ENCODE data around the gene HPGDS.
"Not testable (repeated sequence)": the region's sequence is repeated elsewhere in the genome, so short reads cannot be mapped to it uniquely, and the experiment has no call there.

The HPGDS gene

DNA sequence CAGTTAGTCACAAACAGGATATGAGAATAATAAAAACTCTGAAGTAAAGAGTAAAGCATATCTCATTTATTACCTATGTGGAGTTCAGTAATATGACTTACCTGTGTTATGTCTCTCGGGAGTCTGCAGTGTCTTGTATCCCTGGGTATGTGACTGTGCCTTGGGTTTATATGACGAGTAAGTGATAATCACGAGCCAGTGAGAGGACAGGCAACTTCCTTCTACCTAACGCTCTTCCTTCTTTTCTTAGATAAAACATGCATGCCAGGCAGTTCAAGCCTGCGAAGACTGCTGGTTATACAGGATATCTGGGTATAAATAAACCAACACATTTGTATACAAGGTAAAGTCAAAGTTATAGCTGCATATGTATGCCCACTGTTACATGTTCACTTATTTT lies at the start of gene HPGDS:
Gene HPGDS, minus strand, starts transcription at position 143 of the 400 bp plus-strand sequence. CDS start 8,207 bp downstream, outside the sequence.
- no peak for DNase-seq (ENCODE audit: low read depth)

DNA sequence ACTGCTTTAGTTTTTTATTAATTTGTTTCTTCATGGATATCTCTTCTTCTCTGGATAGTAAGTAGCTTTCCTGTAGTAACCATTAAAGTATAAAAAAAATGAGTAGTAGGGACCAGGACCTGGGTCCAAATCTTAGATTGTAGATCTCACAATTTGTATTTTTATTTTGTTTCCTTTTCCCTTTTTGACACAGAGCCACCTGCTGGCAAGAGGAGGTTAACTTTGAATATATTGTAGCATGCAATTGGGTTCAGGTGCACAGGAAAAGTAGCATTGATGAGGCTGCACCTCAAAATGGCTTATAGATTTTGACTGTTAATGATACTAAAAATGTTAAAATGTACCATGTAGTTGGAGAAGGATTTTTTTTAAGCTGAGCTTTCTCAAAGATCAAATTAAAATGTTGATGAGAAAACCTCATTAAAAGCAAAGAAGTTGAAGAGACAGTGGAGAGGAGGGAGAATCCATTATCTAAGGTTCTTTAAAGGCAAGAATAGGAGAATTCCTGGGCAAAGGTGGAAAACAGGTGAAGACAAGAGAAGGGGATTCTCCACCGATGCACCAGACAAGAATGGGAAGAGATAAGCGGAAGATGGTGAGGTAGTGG lies 48.3 kb upstream of the HPGDS start:
- no peak for DNase-seq (ENCODE audit: low read depth)

DNA sequence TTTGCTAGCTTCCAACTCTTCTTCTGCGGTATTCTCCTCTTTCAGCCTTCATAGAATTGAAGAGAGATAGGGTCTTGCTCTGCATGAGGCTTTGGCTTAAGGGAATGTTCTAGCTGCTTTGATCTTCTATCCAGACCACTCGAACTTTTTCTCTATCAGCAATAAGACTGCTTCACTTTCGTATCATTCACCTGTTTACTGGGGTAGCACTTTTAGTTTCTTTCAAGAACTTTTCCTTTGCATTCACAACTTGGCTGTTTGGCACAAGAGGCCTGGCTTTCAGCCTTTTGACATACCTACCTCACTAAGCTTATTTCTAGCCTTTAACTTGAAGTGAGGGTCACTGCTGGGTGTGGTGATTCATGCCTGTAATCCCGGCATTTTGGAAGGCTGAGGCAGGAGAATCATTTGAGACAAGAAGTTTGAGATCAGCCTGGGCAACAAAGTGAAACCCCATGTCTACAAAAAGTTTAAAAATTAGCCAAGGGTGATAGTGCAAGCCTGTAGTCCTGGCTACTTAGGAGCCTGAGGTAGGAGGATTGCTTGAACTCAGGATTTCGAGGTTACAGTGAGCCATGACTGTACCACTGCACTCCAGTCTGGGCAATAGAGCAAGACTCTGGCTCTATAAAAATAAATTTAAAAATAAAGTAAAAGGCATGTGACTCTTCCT lies 47.1 kb upstream of the HPGDS start:
- no peak for DNase-seq (ENCODE audit: low read depth)

DNA sequence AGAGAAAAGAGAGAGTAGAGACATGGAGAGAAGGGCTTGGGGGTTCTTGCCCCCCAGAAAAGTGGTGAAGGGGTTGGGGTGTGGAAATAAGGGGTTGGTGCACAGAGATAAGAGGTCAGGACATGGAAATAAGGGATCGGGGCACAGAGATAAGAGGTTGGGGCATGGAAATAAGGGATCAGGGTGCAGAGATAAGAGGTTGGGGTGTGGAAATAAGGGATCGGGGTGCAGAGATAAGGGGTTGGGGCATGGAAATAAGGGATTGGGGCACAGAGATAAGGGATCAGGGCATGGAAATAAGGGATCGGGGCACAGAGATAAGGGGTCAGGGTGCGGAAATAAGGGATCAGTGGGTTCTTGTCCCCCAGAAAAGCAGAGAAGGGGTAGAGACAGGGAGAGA lies 45.3 kb upstream of the HPGDS start:
- DNase-seq (ENCODE audit: low read depth) = not testable (repeated sequence)

DNA sequence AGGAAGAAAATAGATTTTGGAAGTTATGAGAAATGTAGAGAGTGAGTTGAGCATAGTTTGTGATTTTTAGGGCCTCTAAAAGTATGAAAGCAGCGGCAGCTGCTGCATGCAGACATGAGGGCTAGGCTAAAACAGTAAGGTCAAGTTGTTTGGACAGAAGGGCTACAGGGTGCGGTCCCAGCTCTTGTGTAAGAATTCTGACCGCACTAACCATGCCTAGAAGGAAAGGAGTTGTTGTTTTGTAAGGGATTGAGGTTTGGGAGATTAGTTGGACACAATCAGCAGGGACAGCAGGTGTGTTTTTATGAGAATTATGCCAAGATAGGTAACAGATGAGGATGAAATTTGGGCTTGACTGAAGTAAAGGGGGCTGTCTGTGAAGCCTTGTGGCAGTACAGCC lies 42.8 kb upstream of the HPGDS start:
- not testable (repeated sequence) for DNase-seq (ENCODE audit: low read depth)

DNA sequence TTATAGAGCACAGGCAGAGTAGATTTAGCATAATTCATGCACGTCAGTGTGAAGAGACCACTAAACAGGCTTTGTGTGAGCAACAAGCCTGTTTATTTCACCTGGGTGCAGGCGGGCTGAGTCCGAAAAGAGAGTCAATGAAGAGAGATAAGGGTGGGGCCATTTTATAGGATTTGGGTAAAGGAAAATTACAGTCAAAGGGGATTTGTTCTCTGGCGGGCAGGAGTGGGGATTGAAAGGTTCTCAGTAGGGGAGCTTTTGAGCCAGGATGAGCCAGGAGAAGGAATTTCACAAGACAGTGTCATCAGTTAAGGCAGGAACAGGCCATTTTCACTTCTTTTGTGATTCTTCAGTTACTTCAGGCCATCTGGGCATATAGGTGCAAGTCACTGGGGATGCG lies 40.3 kb upstream of the HPGDS start:
- DNase-seq (ENCODE audit: low read depth) = not testable (repeated sequence)

DNA sequence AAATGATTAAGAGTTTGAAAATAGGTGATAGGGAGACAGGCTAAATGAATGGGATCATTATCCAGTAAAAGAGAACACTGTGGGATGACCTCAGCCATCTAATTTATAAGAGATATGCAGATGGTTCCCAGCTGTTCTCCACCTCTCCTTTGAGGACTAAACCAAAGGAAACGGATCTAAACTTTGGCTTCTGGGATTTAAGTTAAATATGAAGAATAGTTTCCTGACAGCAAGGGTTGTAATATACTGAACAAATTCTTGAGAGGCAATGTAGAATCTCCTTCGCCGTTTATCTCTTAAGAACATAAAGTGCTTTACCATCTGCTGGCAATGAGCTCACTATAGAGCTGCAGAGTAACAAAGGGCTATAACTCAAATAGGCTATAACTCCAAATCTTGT lies 35.4 kb upstream of the HPGDS start:
- DNase-seq (ENCODE audit: low read depth) = no peak

DNA sequence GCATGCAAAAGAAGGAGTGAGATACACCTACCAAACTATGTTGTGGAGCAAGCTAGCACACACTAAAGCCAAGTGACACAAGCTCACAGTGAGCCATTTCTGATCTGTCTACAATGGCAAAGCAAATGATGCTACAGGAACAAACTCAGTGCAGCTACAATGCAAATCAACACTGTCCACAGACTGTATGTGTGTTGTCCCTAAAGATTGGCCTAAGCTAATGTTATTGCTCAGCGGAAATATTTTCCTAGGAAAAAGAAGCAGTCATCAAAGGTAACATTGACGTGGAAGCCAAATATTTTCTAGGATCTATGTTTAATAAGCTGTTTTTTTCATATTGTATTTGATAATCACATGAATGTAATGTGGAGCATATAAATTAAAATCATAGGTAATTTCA lies 34.7 kb upstream of the HPGDS start:
- no peak for DNase-seq (ENCODE audit: low read depth)

DNA sequence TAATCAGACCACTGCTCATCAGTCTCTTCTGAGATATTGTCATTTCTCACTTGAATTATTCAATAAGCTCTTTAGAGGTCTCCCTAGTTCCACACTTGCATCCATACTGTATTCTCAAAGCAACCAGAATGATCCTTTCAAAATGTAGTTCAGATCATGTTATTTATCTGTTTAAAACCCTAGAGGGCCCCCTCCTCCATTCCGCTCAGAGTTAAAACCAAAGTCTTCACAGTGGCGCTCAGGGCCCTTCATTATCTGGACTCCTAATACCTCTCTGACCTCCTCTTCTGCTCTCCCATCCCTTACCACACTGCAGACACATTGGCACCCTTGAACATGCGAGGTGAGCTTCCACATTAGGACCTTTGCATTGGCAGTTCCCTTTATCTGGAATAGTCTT lies 32.7 kb upstream of the HPGDS start:
- DNase-seq (ENCODE audit: low read depth) = no peak

DNA sequence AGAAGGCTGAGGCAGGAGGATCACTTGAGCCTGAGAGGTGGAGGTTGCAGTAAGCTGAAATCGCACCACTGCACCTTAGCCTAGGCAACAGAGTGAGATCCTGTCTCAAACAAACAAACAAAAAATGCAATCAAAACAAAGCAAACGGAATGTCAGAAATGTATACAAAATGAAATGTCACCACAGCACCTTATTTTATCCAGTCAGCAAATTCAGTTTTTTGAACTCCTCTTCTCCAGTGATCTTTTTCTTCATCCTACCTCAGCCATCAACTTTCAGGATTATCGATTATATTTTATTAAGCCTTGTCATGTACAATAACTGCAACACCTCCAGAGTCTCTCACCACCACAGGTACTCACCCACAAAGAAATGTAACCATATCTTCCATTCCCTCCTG lies 31.1 kb upstream of the HPGDS start:
- no peak for DNase-seq (ENCODE audit: low read depth)

DNA sequence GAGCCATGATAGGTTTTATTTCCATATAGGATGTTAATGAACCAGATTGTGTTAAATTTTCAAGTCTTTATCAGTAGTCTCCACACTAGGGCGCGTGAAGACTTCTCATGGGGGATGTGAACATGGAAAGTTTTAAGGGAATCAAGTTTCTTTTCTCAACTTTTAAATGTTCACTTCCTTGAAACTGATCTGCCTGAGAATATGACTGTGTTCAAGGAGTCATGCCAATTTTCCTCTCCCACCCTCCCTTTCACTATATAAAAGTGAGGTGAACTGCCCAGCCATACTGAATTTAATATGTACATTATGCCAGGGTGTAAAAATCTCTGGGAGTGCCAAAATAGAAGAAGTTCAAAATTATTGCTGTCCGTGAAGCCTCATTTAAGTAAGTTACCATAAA lies 30.4 kb upstream of the HPGDS start:
- DNase-seq (ENCODE audit: low read depth) = no peak

DNA sequence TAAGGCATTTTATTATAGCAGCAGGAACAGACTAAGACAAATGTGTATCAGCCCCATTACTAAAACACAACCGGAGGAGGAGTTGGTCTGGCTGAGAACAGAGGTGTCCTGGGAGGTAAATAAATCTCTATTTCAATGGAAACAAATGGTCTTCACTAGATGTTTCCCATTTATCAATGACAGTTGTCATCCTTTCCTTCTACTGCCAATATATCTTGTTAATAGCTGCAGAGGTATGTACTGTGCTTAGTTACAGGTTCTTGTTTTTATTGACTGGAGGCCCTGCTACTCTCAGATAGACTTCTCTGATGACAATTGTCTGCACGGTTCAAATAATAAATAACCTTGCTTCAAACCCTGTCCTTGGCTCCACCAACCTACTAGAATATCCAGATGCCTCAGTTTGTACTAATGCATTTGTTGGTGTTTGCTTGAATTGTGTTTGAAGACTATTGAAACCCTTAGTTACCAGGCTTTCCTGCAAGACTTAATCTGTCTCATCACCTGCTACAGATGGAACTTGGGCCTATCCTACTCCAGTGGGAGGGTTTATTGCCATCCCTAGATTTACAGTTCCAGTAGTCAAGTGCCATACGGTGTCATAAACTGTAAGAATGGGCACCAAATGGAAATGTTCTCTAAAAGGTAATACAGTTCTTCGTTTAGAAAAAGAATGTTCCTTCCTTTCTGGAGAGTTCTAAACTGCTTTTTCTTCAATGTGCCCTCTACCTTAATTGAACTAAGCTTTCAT lies 29.8 kb upstream of the HPGDS start:
- DNase-seq (ENCODE audit: low read depth) = no peak

DNA sequence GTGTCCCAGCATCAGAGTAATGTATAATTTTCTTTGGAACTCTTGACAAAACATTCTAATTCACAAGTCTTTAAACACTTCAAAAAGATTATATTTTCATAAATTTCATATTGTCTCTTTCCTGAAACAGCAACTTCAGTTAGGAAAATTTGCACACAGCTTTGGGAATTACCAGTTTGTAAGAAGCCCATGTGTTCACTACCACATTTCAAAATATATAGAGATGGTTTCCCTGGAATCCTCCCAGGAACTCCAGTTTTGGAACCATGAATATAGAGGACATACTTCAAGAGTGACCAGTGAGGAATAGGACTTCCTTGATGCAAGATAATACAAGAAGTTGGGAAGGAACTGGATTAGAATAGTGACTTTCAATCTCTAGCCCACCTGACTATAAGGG lies 28.7 kb upstream of the HPGDS start:
- DNase-seq (ENCODE audit: low read depth) = peak; percentile 3

DNA sequence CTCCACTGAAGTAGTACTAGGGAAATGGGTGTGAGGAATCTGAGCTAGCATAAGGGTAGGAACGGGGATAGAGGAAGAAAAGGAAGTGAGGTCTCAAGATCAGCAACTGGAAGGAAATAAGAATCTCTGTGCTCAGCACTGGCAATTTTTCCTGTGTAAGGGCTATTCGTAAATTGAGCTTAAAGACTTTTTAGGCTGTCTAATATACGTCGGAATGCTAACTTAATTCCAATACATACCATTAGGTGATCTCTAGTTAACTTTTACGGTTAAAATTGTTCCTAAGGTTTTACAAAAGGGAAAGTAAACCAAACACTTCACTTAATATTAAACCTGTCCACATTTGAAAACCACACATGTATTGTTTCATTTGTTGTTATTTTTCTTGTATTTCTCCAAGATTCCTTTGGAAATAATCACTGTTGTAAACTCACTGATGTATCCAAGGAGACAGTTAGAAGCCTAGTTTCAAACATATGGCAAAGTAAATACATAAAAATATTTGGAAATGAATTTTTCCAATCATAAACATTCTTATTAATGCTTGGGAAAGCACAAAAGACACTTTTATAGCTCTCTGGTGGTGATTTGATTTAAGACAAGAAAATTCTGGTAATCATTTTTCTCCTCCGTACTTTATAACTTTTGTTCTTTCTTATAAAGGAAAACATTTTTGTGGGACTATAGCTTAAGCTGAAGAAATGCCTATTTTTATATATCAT lies 28.1 kb upstream of the HPGDS start:
- no peak for DNase-seq (ENCODE audit: low read depth)

DNA sequence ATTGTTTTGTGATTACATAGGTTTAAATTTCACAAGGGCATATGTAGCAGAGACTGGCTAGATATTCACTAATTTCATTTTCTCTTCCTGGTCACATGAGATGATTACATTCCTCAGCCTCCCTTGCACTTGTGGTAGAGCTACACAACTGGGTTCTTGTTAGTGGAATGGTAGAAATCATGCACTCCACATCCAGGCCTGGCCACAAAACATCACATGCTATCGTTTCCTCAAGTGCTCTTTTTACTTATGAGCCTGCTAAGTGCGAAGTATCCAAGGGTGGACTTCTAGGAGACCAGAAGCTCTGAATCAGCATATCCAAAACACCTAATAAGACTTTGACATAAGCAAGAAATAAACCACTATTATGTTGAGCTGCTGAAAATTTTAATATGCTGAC lies 26.4 kb upstream of the HPGDS start:
- no peak for DNase-seq (ENCODE audit: low read depth)

DNA sequence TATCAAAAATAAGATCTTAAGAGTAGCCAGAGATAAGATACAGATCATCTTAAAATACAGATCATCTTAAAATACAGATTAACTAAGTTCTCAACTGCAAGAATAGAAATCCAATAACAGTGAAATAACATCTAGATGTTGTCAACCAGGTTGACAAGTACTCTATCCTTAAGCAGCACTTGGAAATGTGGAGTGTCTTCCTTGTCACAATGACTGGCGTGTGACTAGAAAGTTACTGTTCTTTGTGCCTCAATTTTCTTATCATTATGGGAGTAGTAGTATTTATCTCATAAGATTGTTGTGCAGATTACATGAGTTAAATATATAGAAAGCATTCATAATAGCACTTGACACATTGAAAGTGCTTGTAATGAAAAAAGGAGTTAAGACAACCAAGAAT lies 25.8 kb upstream of the HPGDS start:
- DNase-seq (ENCODE audit: low read depth) = no peak

DNA sequence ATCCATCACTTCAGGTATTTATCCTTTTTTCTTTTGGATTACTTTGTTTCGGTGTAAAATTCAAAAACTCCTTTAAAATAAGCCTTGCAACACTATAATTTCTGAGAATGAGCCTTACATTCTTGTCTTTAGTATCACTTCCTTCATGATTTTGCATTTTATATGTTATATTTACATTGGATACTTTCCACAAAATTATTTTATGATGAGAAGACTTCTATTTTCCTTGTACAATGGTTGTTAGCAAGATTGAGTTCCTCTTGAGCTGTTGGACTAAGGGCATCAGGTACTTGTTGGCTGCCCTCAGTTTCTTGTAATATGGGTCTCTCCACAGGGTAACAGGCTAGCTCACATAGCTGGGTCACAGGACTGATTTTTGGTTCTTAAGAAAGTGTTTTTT lies 22.7 kb upstream of the HPGDS start:
- no peak for DNase-seq (ENCODE audit: low read depth)

DNA sequence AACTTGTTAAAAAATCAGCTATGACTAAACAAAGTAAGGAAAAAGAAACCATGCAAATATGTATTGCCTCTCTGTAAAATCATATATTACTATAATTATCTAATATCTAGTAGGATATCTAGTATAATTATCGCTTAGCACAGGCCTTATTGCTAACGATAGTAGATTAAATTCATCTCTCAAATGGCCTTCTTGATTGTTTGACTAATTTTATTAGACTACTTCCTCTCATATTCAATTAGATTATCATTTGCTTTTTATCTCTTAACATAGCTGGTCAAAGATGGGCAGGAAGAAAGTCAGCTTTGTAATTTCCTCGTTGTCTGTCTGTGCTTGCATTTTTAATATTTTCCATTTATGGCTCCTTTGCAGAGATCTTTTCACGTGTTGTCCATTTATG lies 21.9 kb upstream of the HPGDS start:
- no peak for DNase-seq (ENCODE audit: low read depth)

DNA sequence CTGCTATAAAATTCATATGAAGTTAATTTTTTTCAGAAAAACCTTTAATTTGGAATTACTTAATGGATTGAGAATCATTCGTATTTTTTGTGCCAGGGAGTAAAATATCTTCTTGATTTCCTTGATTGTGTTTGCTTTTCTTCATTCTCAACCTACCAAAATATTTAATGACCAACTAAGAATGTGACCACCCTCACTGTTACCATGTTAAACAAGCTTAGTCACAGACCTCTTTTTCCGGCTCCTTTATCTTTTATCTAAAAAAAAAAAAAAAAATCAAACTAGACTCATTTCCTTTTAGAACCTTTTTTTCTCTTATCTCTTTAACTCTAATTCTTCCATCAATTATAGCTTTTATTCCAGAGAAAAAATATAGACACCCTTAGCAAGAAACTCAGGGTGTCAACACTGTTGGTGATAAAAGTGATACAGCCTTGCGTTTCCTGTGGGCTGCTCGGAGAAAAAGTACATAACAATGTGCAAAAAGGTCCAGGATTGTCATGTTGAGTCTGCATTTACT lies 20.6 kb upstream of the HPGDS start:
- no peak for DNase-seq (ENCODE audit: low read depth)

DNA sequence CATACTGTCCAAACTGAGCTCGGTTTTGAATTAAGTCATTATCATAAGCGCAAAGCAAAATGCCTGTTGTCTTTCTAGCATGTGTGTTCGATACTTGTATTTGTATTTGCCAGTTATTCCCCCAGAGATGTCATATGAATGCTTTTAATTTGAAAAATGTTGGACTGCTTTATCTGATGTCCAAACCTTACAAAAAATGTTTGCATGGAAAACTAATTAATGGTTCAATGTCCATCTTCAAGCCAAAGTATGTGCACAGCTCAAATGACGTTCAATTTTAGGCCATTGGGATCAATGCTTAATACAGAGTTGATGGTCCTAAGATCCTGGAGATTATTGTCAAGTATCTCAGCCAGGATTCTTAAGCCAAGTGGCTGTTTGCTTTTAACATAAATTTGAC lies 17.2 kb upstream of the HPGDS start:
- no peak for DNase-seq (ENCODE audit: low read depth)

DNA sequence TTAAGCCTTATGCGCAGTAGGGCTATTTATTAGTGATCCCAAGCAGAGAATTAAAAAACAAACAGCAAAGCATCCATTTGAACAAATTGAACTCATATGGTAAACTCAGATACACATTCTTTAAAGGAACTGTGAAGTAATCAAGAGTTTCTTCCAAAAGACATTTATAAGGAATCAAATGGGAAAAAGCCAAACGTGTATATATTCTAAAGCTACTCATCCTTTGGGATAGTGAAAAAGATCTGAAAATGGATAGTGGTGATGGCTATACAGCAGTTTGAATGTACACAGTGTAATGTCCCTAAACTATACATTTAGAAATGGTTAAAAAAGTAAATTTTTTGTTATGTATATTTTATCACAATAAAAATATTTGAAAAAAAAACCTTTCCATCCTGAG lies 16.6 kb upstream of the HPGDS start:
- DNase-seq (ENCODE audit: low read depth) = no peak

DNA sequence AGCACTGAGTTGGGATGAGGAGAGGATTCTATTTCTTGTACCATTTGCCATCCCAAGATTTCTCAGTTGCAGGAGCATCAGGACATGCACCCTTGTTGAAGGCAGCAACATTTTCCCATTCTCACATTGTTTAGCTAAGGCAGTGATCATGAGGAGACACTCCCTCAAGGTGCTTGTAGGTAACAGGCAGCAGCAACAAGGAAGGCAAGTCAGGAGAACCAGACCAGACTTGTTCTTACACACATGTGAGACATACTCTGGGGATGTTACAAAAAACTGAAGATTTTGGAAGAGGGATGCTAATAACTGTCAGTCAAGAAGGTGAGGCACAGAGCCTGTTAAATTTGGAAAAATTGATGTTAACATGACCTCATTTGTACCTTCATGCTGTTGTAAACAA lies 15.5 kb upstream of the HPGDS start:
- no peak for DNase-seq (ENCODE audit: low read depth)

DNA sequence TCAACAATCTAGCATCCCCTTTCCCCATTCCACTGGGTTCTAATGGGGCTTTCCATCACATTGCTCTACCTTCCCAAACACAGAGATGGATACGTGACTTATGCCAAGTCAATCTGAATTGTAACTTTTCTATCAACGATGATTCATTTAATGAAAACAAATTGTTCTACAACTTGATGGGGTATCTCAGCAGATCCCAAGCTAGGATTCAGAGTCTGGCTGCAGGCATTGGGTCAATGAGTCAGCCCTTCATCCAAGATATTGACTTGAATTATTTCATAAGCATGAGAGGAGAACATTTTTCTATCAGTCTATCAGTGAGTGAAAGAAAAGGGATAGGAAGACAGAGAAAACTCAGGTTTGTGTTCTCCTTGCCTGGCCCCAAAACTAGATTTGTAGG lies 15.0 kb upstream of the HPGDS start:
- no peak for DNase-seq (ENCODE audit: low read depth)

All from fibroblast of gingiva (primary cell).